HAP-1 (cell line): ENCODE results near the gene PLSCR2.
"Not testable (repeated sequence)": the region's sequence is repeated elsewhere in the genome, so short reads cannot be mapped to it uniquely, and the experiment has no call there.

Experiments used
- DNase-seq, 2 experiments: peaks; one replicate each; pipeline ENCODE4 v3.0.0-alpha.2; 2016 to 2020; ENCODE audit warnings: low spot score in 2 of 2
- H3K27me3 ChIP-seq: fragments of 250-450 bp; sonication (Bioruptor Pico); 2 replicates; pipeline ENCODE4 v1.5.1; 2020; ENCODE audit warnings: low read depth, mild to moderate bottlenecking, moderate library complexity
- H3K36me3 ChIP-seq: fragments of 250-450 bp; sonication (Bioruptor Pico); replicated peaks from 2 replicates; pipeline ENCODE4 v1.5.1; 2020; ENCODE audit warnings: mild to moderate bottlenecking
- H3K4me1 ChIP-seq: fragments of 250-450 bp; sonication (Bioruptor Pico); 2 replicates; pipeline ENCODE4 v1.5.1; 2020; ENCODE audit warnings: mild to moderate bottlenecking
- H3K4me3 ChIP-seq: fragments of 250-450 bp; sonication (Bioruptor Pico); 2 replicates; pipeline ENCODE4 v1.5.1; 2020; ENCODE audit warnings: mild to moderate bottlenecking, moderate library complexity
- H3K9me3 ChIP-seq: fragments of 250-450 bp; sonication (Bioruptor Pico); 2 replicates; pipeline ENCODE4 v1.5.1; 2020; ENCODE audit warnings: mild to moderate bottlenecking, moderate library complexity
- in situ Hi-C: fragments of 300-500 bp; cut with MboI; formaldehyde crosslinking; loops from 3 replicates; pipeline ENCODE4 v1.14.3; 2020; ENCODE audit warnings: low sequenced_read_pairs, inconsistent platforms, mixed read lengths

The PLSCR2 gene

DNA sequence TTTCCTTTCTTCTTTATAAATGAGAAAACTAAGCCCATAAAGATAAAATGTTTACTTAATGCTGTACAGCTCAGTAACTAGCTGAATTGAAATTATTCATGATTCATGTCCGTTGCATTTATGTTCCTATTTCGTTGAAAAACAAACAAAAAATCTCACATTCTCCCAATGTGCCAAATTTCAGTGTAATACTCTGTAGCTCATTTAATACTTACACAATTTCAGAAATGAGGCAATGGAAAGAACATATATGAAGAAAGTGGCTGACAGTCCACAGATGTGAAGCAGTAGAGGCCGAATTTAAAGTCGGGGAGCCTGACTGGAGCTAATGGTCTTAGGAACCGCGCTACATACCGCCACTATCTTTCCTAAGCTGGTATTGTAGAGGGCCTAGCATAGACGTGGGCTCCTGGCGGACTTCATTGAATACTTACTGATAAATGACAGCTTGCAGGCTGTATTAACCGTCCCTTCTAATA, 651 bp downstream of the PLSCR2 start:
- DNase-seq: no peak
- no peaks in the 10 kb centered on the region for H3K27me3 ChIP-seq
- peaks cover 6% of the 10 kb centered on the region; the same call in 1 of the 2 replicates for H3K4me1 ChIP-seq
- H3K4me3 ChIP-seq: no peak overlapping the region
- H3K9me3 ChIP-seq: no peaks in the 10 kb centered on the region
- in situ Hi-C loops: no loop called here
- H3K36me3 ChIP-seq: no peaks in the 10 kb centered on the region

GRCh38 chr3:146468234-146468633, 1.1 kb downstream of the PLSCR2 start:
- Histone ChIP-seq H3K4me1 (peaks cover 6% of the 10 kb centered on the region; the same call in 1 of the 2 replicates), H3K27me3 (no peaks in the 10 kb centered on the region), H3K9me3 (no peaks in the 10 kb centered on the region), H3K4me3 (no peak overlapping the region), H3K36me3 (no peaks in the 10 kb centered on the region)
- no peak for DNase-seq
- in situ Hi-C loops: no loop called here

GRCh38 chr3:146466604-146467003, 2.8 kb downstream of the PLSCR2 start:
- H3K36me3 ChIP-seq: no peaks in the 10 kb centered on the region
- peaks cover 6% of the 10 kb centered on the region; the same call in 1 of the 2 replicates for H3K4me1 ChIP-seq
- H3K4me3 ChIP-seq: no peak overlapping the region
- H3K27me3 ChIP-seq: no peaks in the 10 kb centered on the region
- no peak for DNase-seq
- in situ Hi-C loops: no loop called here
- H3K9me3 ChIP-seq: no peaks in the 10 kb centered on the region

DNA sequence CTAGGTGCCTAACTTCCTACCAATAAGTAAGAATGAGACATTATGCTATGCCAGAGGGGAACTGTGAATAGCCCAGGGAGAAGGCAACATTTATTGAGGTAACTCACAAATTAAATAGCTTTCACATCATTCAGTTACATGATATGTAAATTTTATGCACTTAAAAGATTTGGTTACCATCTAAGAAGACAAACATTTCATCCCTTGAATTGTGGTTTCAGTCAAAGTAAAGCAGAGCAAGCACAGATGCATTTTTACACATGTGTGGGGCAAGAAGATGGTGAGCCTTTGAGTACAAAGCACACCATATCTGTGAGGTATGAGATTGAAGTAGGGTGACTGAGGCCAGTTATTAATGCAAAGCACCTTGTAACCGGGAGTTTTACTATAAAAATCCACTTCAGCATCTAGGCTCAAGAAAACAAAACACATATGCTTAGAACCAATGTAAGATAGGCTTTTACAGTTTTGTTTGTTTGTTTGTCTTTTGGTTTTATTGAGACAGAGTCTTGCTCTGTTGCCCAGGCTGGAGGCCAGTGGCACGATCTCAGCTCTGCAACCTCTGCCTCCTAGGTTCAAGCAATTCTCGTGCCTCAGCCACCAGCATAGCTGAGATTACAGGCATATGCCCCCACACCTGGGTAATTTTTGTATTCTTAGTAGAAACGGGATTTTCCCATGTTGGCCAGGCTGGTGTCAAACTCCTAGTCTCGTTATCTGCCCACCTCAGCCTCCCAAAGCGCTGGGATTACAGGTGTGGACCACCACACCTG, 3.5 kb downstream of the PLSCR2 start:
- Histone ChIP-seq H3K4me1 (peaks cover 6% of the 10 kb centered on the region; the same call in 1 of the 2 replicates), H3K27me3 (no peaks in the 10 kb centered on the region), H3K9me3 (no peaks in the 10 kb centered on the region), H3K4me3 (no peak overlapping the region), H3K36me3 (no peaks in the 10 kb centered on the region)
- DNase-seq: no peak
- in situ Hi-C loops: no loop called here

- in situ Hi-C loops: no loop called here
- Histone ChIP-seq H3K27me3 (no peaks in the 10 kb centered on the region), H3K4me1 (peaks cover 6% of the 10 kb centered on the region; the same call in 1 of the 2 replicates), H3K9me3 (no peaks in the 10 kb centered on the region), H3K36me3 (no peaks in the 10 kb centered on the region), H3K4me3 (no peak overlapping the region)
- no peak for DNase-seq
Observed at GRCh38 chr3:146464783-146465182, 4.6 kb downstream of the PLSCR2 start.

- Histone ChIP-seq H3K36me3 (no peaks in the 10 kb centered on the region), H3K27me3 (no peaks in the 10 kb centered on the region), H3K9me3 (no peaks in the 10 kb centered on the region), H3K4me1 (peaks cover 6% of the 10 kb centered on the region; the same call in 1 of the 2 replicates), H3K4me3 (no peak overlapping the region)
- no peak for DNase-seq
- in situ Hi-C loops: no loop called here
Observed at GRCh38 chr3:146464005-146464595, 5.3 kb downstream of the PLSCR2 start.

GRCh38 chr3:146454796-146455195, 14.6 kb downstream of the PLSCR2 start:
- Histone ChIP-seq H3K27me3 (no peaks in the 10 kb centered on the region), H3K36me3 (no peaks in the 10 kb centered on the region), H3K4me3 (no peak overlapping the region), H3K9me3 (no peaks in the 10 kb centered on the region), H3K4me1 (no peaks in the 10 kb centered on the region)
- in situ Hi-C loops: no loop called here
- no peak for DNase-seq

DNA sequence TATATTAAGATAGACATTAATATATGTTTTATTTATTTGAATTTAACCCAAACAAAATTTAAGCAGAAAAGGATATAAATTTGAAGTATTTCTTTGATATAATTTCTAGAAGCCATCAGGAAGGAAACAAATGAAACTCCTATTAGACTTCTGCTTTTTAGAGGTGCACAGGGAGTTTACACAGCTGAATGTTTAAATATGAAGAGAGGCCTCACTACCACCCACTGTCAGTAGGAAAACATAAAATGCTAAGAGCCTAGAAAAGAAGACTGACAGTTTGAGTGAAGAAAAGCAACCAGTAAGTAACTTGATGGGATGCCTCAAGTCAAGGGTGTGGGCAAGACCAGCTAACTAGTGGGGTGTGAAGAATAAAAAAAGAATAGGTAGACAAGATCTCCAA, 19.7 kb downstream of the PLSCR2 start:
- no peaks in the 10 kb centered on the region for H3K9me3 ChIP-seq
- H3K27me3 ChIP-seq: no peaks in the 10 kb centered on the region
- no peaks in the 10 kb centered on the region for H3K36me3 ChIP-seq
- no peaks in the 10 kb centered on the region for H3K4me1 ChIP-seq
- in situ Hi-C loops: no loop called here
- H3K4me3 ChIP-seq: no peak overlapping the region
- no peak for DNase-seq

DNA sequence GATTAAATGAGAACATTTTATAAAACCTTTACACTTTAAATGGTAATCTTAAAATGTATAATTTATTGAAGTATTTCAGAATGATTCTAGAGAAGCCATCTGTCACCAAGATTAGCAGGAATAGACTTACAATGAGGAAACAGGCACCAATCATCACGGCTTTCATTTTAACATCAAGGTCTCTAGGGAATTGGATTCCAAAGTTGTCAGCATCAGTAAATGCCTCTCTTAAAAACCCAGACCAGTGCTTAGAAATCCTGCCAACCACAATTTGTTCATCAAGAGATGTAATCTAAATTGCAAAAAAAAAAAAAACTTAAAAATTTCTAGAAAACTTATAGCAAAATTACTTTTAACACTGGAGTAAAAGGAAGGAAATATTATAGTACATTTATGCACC, 20.3 kb downstream of the PLSCR2 start:
- Histone ChIP-seq H3K4me1 (no peaks in the 10 kb centered on the region), H3K27me3 (no peaks in the 10 kb centered on the region), H3K4me3 (no peak overlapping the region), H3K9me3 (no peaks in the 10 kb centered on the region), H3K36me3 (no peaks in the 10 kb centered on the region)
- in situ Hi-C loops: no loop called here
- no peak for DNase-seq

GRCh38 chr3:146446026-146446425, 23.3 kb downstream of the PLSCR2 start:
- no peak overlapping the region for H3K4me3 ChIP-seq
- in situ Hi-C loops: no loop called here
- H3K9me3 ChIP-seq: no peaks in the 10 kb centered on the region
- no peaks in the 10 kb centered on the region for H3K27me3 ChIP-seq
- no peaks in the 10 kb centered on the region for H3K36me3 ChIP-seq
- no peak for DNase-seq
- H3K4me1 ChIP-seq: no peaks in the 10 kb centered on the region

DNA sequence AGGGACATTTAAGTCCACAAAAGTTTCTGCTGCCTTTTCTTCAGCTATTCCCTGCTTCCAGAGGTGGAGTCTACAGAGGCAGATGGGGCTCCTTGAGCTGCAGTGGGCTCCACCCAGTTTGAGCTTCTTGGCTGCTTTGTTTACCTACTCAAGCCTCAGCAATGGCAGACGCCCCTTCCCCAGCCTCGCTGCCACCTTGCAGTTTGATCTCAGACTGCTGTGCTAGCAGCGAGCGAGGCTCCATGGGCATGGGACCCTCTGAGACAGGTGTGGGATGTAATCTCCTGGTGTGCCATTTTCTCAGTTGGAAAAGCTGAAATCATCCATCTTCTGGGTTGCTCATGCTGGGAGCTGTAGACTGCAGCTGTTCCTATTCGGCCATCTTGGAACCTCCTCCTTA, 29.1 kb downstream of the PLSCR2 start:
- in situ Hi-C loops, H3K4me3 ChIP-seq, H3K27me3 ChIP-seq, H3K9me3 ChIP-seq, H3K4me1 ChIP-seq, H3K36me3 ChIP-seq, DNase-seq: not testable (repeated sequence)

GRCh38 chr3:146432066-146432465, 37.3 kb downstream of the PLSCR2 start:
- H3K36me3 ChIP-seq: no peaks in the 10 kb centered on the region
- H3K4me3 ChIP-seq: no peak overlapping the region
- H3K9me3 ChIP-seq: no peaks in the 10 kb centered on the region
- DNase-seq: no peak
- H3K27me3 ChIP-seq: no peaks in the 10 kb centered on the region
- no peaks in the 10 kb centered on the region for H3K4me1 ChIP-seq
- in situ Hi-C loops: no loop called here

GRCh38 chr3:146431240-146431639, 38.1 kb downstream of the PLSCR2 start:
- no peak for DNase-seq
- Histone ChIP-seq H3K36me3 (no peaks in the 10 kb centered on the region), H3K27me3 (no peaks in the 10 kb centered on the region), H3K4me3 (no peak overlapping the region), H3K9me3 (no peaks in the 10 kb centered on the region), H3K4me1 (no peaks in the 10 kb centered on the region)
- in situ Hi-C loops: no loop called here

DNA sequence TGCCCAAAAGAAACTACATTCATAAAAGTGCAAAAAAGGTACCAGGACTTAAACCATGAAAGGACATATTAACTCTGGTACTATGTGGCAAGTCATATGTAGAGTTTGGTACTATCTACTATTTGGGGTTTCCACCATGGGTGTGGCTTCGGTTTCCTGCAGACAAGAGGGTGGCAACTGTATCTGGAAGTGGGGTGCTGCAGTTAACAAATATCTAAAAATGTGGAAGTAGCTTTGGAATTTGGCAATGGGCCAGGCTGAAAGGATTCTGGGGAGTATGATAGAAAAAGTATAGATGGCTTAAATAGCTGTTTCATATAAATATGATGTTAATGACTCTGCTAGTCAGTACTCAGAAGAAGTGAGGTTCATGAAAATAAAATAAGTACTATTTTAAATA, 44.0 kb downstream of the PLSCR2 start:
- H3K9me3 ChIP-seq: no peaks in the 10 kb centered on the region
- DNase-seq: no peak
- in situ Hi-C loops: no loop called here
- H3K4me3 ChIP-seq: no peak overlapping the region
- no peaks in the 10 kb centered on the region for H3K36me3 ChIP-seq
- no peaks in the 10 kb centered on the region for H3K4me1 ChIP-seq
- no peaks in the 10 kb centered on the region for H3K27me3 ChIP-seq
